NCI-H345 treated with DMSO at 0.1 percent for 48 hours (cell line): ENCODE measurements around the gene WDR13.
"Not testable (repeated sequence)": the region's sequence is repeated elsewhere in the genome, so short reads cannot be mapped to it uniquely, and the experiment has no call there.

Source experiments
- DNase-seq: peaks from one replicate; lab custom pipeline; 2025; ENCODE audit not compliant: unreplicated experiment; lab: John Stamatoyannopoulos, UW

WDR13 gene

GRCh38 chrX:48652055-48652579 is 54.8 kb downstream of the WDR13 start:
- not testable (repeated sequence) for DNase-seq

DNA sequence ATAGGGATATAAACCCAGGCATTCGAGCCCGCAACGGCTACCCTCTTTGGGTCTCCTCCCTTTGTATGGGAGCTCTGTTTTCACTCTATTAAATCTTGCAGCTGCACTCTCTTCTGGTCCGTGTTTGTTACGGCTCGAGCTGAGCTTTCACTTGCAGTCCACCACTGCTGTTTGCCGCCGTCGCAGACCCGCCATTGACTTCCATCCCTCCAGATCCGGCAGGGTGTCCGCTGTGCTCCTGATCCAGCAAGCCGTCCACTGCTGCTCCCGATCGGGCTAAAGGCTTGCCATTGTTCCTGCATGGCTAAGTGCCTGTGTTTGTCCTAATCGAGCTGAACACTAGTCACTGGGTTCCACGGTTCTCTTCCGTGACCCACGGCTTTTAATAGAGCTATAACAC is 57.5 kb downstream of the WDR13 start:
- not testable (repeated sequence) for DNase-seq
